HL-60 (cell line): Measurements from ENCODE around the gene MEF2A.

Experiments
- DNase-seq, 2 experiments: peaks; one replicate each; pipeline ENCODE4 v3.0.0-alpha.2; 2010 to 2020; ENCODE audit warnings: low read depth in 1 of 2, low spot score in 1 of 2
- H3K27ac ChIP-seq: fragments of 250-450 bp; sonication (Bioruptor Pico); replicated peaks from 2 replicates; pipeline ENCODE4 v1.5.1; 2020; ENCODE audit warnings: mild to moderate bottlenecking, moderate library complexity
- H3K27me3 ChIP-seq: fragments of 250-450 bp; sonication (Bioruptor Pico); 2 replicates; pipeline ENCODE4 v1.5.1; 2021; ENCODE audit warnings: mild to moderate bottlenecking, moderate library complexity; ENCODE audit not compliant: insufficient read depth, poor library complexity, severe bottlenecking
- H3K4me3 ChIP-seq: replicated peaks from 2 replicates; pipeline ENCODE4 v1.5.1; 2011; ENCODE audit warnings: mild to moderate bottlenecking, control low read depth, low read length; ENCODE audit not compliant: insufficient read depth
- CTCF ChIP-seq: IDR thresholded peaks from one replicate; pipeline ENCODE4 v1.5.1; 2011; ENCODE audit warnings: low read length, control low read depth, inconsistent platforms; ENCODE audit not compliant: insufficient read depth
- GABPA ChIP-seq: IDR thresholded peaks from 2 replicates; pipeline ENCODE4 v1.6.1; 2012; ENCODE audit warnings: low read depth
- POLR2AphosphoS5 ChIP-seq: IDR thresholded peaks from 2 replicates; pipeline ENCODE4 v1.6.1; 2012; ENCODE audit warnings: low read depth
- REST ChIP-seq: IDR thresholded peaks from 2 replicates; pipeline ENCODE4 v1.6.1; 2012; ENCODE audit warnings: low read depth; ENCODE audit not compliant: insufficient replicate concordance
- SPI1 ChIP-seq: IDR thresholded peaks from 2 replicates; pipeline ENCODE4 v1.6.1; 2012; ENCODE audit warnings: low read depth, mild to moderate bottlenecking, borderline replicate concordance

MEF2A gene

GRCh38 chr15:99547517-99547916, 18.3 kb upstream of the MEF2A start:
- H3K27ac ChIP-seq, result no peak overlapping the region
- no peak overlapping the region for H3K4me3 ChIP-seq
- TF ChIP-seq CTCF (no peak), REST (no peak), POLR2AphosphoS5 (no peak), GABPA (no peak), SPI1 (no peak)
- DNase-seq, result no peak
- no peaks in the 10 kb centered on the region for H3K27me3 ChIP-seq

- no peak for TF ChIP-seq CTCF
- no peak for TF ChIP-seq SPI1
- no peak for TF ChIP-seq GABPA
- no peak for TF ChIP-seq POLR2AphosphoS5
- TF ChIP-seq REST, result no peak
- no peak for DNase-seq
- Histone ChIP-seq H3K4me3 (no peak overlapping the region), H3K27me3 (no peaks in the 10 kb centered on the region), H3K27ac (no peak overlapping the region)
Measured at GRCh38 chr15:99550077-99550476, 15.7 kb upstream of the MEF2A start.

GRCh38 chr15:99552111-99552510, 13.7 kb upstream of the MEF2A start:
- H3K27me3 ChIP-seq, result no peaks in the 10 kb centered on the region
- H3K4me3 ChIP-seq, result no peak overlapping the region
- no peak overlapping the region for H3K27ac ChIP-seq
- TF ChIP-seq SPI1 (no peak), CTCF (no peak), REST (no peak), POLR2AphosphoS5 (no peak)
- no peak for DNase-seq
